Stimulated activated naive CD8-positive, alpha-beta T cell treated with anti-CD3 and anti-CD28 coated beads, Interleukin-15, Interleukin-2, amounts not matched to agents 100 ng/mL and 50 ng/mL, for 24 hours (primary cell): Measurements from ENCODE around the gene EFCAB13.

ENCODE experiments used
- H3K27ac Mint-ChIP-seq: one replicate; pipeline ENCODE4 v1.8.0; 2021; ENCODE audit warnings: mild to moderate bottlenecking, mixed read lengths
- H3K27me3 Mint-ChIP-seq: one replicate; pipeline ENCODE4 v1.8.0; 2021; ENCODE audit warnings: mixed read lengths
- H3K36me3 Mint-ChIP-seq: one replicate; pipeline ENCODE4 v1.8.0; 2021; ENCODE audit warnings: low read depth, mixed read lengths
- H3K4me1 Mint-ChIP-seq: one replicate; pipeline ENCODE4 v1.8.0; 2021; ENCODE audit warnings: low read depth, mixed read lengths
- H3K4me3 Mint-ChIP-seq: one replicate; pipeline ENCODE4 v1.8.0; 2021; ENCODE audit warnings: mild to moderate bottlenecking, mixed read lengths
- H3K9me3 Mint-ChIP-seq: one replicate; pipeline ENCODE4 v1.8.0; 2021; ENCODE audit warnings: mixed read lengths

EFCAB13 gene, protein sequence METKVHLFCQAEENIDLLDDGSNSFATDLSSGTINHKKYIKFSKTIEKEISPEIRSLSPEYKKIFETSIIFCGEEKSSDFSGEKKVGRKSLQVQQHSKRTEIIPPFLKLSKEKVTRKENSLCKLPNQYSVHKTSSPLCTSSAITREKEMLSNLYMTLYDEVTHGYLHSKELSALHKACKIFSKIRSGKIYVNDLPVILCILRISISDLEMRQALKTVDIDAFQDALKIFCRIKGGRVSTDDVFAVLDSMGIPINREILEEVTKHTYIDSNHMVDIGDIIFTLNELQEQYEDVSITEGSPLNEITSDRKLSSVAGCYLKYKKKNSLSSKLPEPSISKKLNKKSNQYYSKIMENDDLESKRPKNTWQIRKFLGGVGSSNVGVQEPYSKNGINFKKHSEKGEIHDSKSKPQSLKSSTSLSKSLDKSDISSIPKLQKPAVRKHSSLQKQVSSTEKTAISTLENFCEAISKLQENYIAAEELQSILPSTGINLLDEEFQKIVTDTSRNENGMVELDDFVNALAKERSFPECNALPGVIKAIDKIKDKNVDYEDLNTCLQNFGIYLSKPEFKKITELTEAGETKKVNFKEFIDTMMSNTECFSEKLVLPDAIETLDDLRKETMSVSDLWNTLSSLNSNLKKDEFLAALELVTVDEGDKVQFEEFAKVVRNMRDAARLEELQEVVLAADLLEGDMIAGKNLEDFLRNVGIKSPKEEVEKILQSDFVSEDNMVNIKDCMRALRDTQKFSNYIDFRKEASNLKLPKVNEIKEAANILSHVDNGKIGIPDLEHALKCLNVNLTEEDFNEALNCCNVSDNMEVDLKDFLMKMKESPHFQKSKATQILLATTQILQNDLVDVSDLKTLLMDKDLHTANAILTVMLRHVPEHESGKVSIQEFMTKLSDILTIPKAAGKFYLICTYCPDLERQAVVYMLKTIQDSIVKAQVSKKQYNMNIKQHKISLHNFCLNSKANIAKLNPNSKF

DNA sequence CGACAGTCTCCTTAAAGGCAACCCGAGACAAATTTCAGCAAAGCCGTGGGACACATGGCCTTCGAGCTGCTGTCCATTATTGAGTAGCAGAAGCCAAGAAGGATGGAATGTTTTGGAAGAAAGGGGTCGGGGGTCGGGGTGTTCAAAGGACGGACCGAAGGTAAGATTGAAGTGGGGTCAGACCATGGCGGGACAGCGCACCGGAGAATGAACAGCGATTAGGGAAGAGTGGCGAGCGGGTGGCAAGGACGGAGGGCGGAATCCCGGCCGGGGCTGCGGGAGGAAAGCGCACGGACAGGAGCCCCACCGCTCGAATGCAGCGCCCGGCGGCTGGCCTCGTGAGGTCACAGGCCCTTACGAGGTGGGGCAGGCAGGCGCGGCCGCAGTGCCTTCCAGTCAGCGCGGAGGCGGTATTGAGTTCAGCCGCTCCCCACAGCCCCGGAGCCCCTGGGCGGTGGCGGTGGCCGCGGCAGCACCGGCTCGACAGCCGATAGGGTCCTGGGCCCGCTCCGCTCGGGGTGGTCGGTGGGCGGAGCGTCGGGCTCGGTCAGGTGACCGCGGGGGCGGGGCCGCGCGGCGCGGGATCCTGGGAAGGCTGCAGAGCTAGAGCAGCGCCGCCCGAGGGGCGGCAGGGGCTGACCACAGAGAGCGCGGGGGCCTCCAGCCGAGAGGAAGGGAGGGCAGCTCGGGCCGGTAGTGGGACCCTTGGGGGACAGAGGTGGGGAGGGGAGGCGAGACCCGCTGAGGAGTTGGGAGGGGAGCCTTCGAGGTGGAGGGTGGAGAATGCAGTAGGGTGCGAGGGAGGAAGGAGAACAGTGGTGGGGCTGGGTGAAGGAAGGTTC is at the start of gene EFCAB13:
TSS of gene EFCAB13 (plus strand) at position 574 of the 842 bp plus-strand sequence. CDS start 4,399 bp downstream, outside the sequence.
- H3K4me3 Mint-ChIP-seq, result peak within 1 kb of the TSS; percentile 89
- peak within 1 kb of the TSS; percentile 92 for H3K27ac Mint-ChIP-seq
- no peaks in the 10 kb centered on the region for H3K36me3 Mint-ChIP-seq
- H3K27me3 Mint-ChIP-seq, result peaks cover 4% of the 10 kb centered on the region
- H3K4me1 Mint-ChIP-seq, result peaks cover 21% of the 10 kb centered on the region
- H3K9me3 Mint-ChIP-seq, result no peaks in the 10 kb centered on the region

DNA sequence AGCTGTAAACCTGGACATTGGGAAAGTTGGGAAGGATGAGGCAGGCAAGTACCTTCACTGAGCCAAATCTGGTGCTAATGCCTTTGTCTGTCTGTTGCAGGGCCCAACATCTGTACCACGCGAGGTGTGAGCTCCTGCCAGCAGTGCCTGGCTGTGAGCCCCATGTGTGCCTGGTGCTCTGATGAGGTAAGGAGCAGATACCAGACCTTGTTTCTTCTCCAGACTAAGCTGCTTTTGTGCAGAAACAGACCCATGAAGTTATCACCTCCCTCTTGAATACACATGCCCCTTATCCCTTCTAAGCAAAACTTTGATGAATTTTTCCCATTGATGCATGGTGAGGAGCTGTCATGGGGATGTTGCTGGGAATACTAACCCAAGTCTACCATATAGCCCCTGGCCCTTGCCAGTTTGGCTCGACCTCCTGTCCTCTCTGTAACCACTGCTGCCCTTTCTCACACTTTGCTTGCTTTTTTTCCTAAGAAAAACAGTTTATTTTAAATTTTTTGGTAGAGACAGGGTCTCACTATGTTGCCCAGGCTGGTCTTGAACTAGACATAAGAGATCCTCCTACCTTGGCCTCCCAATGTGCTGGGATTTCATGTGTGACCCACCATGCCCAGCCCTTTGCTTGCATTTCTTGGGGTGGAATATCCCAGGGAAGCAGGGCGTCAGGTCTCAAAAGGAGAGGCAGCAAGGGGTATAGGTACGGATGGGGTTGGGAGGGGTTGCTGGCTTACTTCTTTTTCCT is 49.3 kb upstream of the EFCAB13 start:
- H3K4me1 Mint-ChIP-seq, result peaks cover 15% of the 10 kb centered on the region
- H3K27ac Mint-ChIP-seq, result no peak overlapping the region

DNA sequence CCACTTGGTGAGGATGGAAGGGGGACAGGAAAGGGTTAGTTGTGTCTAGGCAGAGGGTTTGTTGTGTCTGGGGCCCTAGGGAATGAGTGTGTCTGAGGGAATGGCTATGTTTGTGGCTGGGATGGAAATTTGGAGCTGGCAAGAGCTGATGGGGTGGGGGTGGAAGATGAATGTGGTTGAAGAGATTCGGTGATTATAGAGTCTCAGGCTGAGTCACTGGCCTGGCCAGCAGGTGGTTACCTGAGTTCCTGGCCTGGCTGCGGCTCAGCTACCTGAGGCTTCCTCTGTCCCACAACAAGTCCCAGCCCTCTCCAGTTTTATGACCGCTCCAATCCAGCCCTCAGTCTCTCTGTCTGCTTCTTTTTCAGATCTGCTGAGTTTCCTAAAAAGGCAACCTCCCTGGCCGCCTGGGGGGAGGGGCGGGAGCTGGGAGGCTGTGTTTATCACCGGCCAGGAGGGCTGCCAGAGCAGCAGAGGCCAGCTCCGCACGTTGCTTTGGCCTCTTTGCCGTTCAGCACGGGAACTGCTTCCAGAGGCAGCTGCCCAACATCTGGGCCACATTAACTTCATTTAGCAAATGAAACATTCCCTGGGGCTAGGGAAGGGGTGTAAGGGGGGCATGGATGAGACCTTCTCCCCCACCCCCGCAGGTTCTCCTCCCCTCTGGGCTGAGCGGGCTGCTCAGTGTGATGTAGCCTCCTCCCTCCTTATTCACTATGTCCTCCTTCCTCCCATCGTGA is 48.3 kb upstream of the EFCAB13 start:
- no peak overlapping the region for H3K4me3 Mint-ChIP-seq
- no peaks in the 10 kb centered on the region for H3K36me3 Mint-ChIP-seq
- peaks cover 18% of the 10 kb centered on the region for H3K4me1 Mint-ChIP-seq
- peaks cover 3% of the 10 kb centered on the region for H3K27me3 Mint-ChIP-seq
- H3K27ac Mint-ChIP-seq, result no peak overlapping the region
- H3K9me3 Mint-ChIP-seq, result no peaks in the 10 kb centered on the region

More for the DNA sequence above, 49.3 kb upstream of the EFCAB13 start:
- Mint-ChIP-seq H3K9me3 (peaks cover 2% of the 10 kb centered on the region), H3K36me3 (no peaks in the 10 kb centered on the region), H3K27me3 (peaks cover 3% of the 10 kb centered on the region), H3K4me3 (no peak overlapping the region)

DNA sequence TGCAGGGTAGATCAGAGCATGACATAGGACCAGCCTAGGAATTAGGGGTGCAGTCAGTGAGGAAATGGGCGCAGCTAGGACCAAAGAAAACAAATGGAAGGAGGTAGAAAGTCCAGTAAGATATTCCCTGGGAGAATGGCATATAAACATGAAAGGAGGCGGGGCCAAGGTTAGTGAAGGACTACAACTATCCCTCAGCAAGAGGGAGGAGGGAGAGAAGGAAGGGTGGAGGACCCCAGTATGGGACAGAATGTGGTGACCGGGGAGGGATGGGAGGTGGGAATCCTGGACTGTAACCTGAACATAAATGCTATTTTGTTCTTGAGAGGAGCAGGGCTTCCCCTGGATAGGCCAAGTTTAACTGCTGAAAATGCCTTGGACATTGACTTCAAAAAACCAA is 47.3 kb upstream of the EFCAB13 start:
- Mint-ChIP-seq H3K36me3 (no peaks in the 10 kb centered on the region), H3K27ac (no peak overlapping the region), H3K4me3 (no peak overlapping the region), H3K9me3 (no peaks in the 10 kb centered on the region), H3K27me3 (peaks cover 3% of the 10 kb centered on the region), H3K4me1 (peaks cover 18% of the 10 kb centered on the region)

DNA sequence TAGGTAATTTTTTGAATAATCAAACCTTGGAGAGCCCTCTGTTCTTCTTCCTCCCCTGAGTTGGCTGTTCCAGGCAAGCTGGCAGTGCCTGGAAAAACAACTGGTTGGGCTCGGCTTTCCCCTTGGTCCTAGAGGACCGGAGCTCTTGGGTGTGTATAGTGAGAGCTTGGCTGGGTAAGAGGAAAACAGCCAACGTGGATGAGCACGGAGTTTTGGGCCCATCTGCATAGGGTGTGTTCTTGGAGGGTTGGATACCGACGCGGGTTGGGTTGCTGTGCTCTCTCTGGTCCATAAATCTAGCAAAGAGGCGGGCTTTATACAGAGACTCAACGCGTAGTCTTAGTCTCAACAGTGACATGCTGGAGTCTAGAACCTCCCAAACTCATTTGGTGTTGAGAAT is 46.9 kb upstream of the EFCAB13 start:
- no peak overlapping the region for H3K4me3 Mint-ChIP-seq
- no peaks in the 10 kb centered on the region for H3K36me3 Mint-ChIP-seq
- no peaks in the 10 kb centered on the region for H3K9me3 Mint-ChIP-seq
- peaks cover 18% of the 10 kb centered on the region for H3K4me1 Mint-ChIP-seq
- H3K27me3 Mint-ChIP-seq, result peaks cover 3% of the 10 kb centered on the region
- H3K27ac Mint-ChIP-seq, result no peak overlapping the region

DNA sequence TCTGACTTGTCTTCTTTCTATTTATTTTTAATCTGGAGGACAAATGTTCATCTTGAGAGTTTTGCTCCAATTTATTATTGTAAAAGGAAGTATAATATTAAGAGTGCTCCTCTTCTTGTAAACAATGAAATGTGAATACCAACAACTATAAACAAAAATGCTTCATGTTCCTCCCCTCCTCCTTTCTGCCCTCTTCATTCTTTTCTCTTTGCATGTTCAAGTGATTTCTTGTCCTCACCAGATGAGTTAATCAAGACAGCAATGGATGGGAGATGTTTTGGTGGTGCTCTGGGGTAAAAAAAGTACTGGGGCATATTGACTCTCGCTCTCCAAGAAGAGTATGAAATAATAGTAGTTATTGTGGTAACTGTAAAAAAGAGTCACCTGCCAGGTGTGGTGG is 45.8 kb upstream of the EFCAB13 start:
- H3K36me3 Mint-ChIP-seq, result no peaks in the 10 kb centered on the region
- H3K27ac Mint-ChIP-seq, result no peak overlapping the region
- H3K4me3 Mint-ChIP-seq, result no peak overlapping the region
- peaks cover 18% of the 10 kb centered on the region for H3K4me1 Mint-ChIP-seq
- no peaks in the 10 kb centered on the region for H3K9me3 Mint-ChIP-seq
- peaks cover 3% of the 10 kb centered on the region for H3K27me3 Mint-ChIP-seq

DNA sequence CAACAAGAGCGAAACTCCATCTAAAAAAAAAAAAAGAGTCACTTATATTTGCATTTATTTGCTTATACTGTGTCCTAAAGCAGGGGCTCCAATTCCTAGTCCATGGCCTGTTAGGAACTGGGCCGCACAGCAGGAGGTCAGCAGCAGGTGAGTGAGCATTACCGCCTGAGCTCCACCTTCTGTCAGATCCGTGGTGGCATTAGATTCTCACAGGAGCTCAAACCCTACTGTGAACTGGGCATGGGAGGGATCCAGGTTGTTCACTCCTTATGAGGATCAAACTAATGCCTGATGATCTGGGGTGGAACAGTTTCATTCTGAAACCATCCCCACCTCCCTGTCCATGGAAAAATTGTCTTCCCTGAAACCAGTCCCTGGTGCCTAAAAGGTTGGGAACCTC is 45.2 kb upstream of the EFCAB13 start:
- H3K27me3 Mint-ChIP-seq, result peaks cover 3% of the 10 kb centered on the region
- no peaks in the 10 kb centered on the region for H3K9me3 Mint-ChIP-seq
- H3K27ac Mint-ChIP-seq, result no peak overlapping the region
- H3K4me3 Mint-ChIP-seq, result no peak overlapping the region
- no peaks in the 10 kb centered on the region for H3K36me3 Mint-ChIP-seq
- peaks cover 18% of the 10 kb centered on the region for H3K4me1 Mint-ChIP-seq

DNA sequence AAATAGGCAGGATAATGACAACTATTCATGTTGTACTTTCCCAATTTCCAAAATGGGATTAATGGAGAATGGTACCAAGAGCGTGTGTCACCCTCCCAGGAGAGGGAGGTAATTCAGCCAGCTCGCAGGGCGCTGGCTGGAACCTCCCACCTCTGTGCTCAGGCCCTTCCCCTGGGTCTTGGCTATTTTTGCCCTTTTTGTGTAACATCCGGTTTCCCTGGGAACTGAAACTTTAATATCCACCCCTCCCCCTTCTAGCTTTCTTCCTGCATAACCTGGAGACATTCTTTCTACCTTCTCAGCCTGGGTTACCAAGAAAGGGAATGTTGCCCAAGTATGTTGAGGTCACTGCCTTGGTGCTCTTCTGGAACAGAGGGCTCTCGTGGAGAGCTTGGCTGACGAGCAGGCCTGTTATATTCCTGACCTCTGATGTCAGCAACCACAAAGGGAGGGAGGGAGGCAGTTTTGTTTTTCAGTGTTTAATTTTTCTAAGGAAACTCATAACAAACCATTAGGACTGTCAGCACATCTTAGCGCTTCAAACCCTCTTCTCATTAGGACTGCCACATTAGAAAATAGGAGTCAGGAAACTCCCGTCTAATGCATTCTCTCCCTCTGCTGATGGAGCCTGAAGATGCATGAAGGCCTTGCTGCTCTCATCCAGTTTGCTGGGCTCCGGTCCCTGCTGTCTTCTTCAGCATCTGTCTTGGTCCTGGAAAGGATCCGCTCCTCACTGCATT is 44.5 kb upstream of the EFCAB13 start:
- no peaks in the 10 kb centered on the region for H3K9me3 Mint-ChIP-seq
- no peaks in the 10 kb centered on the region for H3K36me3 Mint-ChIP-seq
- H3K4me1 Mint-ChIP-seq, result peaks cover 18% of the 10 kb centered on the region
- no peak overlapping the region for H3K4me3 Mint-ChIP-seq
- H3K27me3 Mint-ChIP-seq, result peaks cover 1% of the 10 kb centered on the region
- H3K27ac Mint-ChIP-seq, result no peak overlapping the region

DNA sequence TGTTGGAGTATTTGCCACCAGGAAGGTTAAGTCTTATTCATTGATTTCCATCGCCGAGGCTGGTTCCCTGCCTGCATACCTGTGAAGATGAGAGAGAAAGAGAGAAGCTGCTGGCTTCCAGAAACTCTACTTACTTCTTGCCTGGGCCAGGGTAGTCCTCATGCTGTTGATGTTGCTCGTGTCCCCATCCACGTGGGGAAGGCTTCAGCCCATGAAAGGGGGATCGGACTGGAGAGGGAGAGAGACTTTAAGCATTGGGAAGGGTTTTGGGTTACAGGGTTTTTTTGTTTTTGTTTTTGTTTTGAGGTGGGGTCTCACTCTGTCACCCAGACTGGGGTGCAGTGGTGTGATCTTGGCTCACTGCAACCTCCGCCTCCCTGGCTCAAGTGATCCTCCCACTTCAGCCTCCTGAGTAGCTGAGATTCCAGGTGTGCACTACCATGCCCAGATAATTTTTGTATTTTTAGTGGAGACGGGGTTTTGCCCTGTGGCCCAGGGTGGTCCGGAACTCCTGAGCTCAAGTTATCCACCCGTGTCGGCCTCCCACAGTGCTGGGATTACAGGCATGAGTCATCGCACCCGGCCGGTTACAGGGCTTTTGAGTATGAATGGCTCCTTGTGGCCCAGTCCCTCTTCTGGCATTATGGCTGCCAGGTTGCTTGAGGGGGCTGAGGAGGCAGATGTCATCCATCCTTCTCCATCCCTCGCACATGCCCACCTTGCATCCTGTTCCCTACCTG is 43.5 kb upstream of the EFCAB13 start:
- H3K36me3 Mint-ChIP-seq, result no peaks in the 10 kb centered on the region
- H3K27me3 Mint-ChIP-seq, result no peaks in the 10 kb centered on the region
- H3K4me3 Mint-ChIP-seq, result no peak overlapping the region
- no peak overlapping the region for H3K27ac Mint-ChIP-seq
- H3K4me1 Mint-ChIP-seq, result peaks cover 15% of the 10 kb centered on the region
- no peaks in the 10 kb centered on the region for H3K9me3 Mint-ChIP-seq

DNA sequence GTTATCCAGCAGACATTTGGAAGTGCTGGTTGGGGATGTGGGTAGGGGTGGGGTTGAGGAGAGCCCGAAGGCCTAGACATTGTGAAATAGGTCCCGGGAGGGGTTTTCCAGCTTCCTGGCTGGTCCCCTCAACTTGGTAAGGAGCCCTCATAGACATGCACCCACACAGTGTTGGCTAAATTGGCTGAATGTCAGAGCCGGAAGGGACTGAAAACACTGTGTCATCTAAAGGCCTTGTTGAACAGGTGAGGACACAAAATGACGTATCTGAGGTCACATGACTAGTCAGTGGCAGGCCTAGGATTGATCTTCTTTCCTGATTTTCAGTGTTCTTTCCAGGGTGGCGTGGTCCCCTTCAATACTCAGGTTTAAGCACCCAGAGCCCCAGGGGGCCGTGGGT is 42.5 kb upstream of the EFCAB13 start:
- Mint-ChIP-seq H3K27me3 (no peaks in the 10 kb centered on the region), H3K4me1 (peaks cover 11% of the 10 kb centered on the region), H3K9me3 (no peaks in the 10 kb centered on the region), H3K36me3 (no peaks in the 10 kb centered on the region), H3K4me3 (no peak overlapping the region), H3K27ac (no peak overlapping the region)

DNA sequence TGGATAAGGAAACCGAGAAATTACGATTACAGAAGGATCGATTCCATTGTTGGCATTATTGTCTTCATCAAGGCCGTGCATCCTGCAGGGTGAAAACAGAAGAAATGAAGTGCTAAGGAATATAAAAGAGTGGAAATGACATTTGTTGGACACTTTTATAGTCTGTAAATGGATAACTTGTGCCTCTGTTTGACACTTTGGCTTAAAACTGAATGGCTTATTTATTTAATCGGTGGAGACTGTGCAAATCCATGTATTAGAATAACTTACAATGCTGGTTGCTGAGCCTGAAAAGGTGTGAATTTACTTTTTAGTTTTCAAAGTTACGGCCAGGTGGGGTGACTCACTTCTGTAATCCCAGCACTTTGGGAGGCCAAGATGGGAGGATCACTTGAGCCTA is 38.8 kb upstream of the EFCAB13 start:
- H3K27ac Mint-ChIP-seq, result no peak overlapping the region
- H3K4me3 Mint-ChIP-seq, result no peak overlapping the region
- H3K36me3 Mint-ChIP-seq, result no peaks in the 10 kb centered on the region
- no peaks in the 10 kb centered on the region for H3K9me3 Mint-ChIP-seq
- H3K4me1 Mint-ChIP-seq, result no peaks in the 10 kb centered on the region
- H3K27me3 Mint-ChIP-seq, result no peaks in the 10 kb centered on the region

DNA sequence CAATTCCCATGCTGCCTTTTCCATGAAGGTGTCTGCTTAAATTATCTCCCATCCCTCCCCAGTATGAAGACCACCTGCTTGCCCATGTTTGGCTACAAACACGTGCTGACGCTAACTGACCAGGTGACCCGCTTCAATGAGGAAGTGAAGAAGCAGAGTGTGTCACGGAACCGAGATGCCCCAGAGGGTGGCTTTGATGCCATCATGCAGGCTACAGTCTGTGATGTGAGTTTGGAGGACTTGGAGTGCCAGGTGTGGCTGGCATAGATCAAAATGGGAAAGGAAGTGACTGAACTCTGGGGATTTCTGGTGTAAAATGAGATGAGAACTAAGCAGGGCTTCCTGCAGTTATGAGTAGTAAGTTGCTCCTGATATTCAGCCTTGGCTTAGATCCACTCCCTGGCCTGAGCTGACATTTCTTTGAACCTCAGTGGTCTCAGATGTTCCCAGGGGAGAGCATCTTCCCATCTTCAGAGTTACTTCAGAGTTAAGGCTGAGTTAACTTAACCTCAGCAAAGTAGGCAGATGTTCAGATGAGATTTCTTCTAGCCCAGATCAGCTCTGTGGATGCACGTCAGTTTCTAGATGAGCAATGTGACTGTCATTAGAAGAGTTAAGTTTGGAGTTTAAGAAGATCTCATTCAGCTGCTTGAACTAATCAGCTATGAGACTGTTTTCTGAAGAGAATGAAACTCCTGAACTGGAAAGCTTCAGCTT is 37.4 kb upstream of the EFCAB13 start:
- no peaks in the 10 kb centered on the region for H3K9me3 Mint-ChIP-seq
- H3K27ac Mint-ChIP-seq, result peak overlapping the region; percentile 42
- no peaks in the 10 kb centered on the region for H3K4me1 Mint-ChIP-seq

More for the DNA sequence above, 37.4 kb upstream of the EFCAB13 start:
- Mint-ChIP-seq H3K4me3 (no peak overlapping the region), H3K27me3 (no peaks in the 10 kb centered on the region), H3K36me3 (no peaks in the 10 kb centered on the region)
